Parathyroid adenoma (tissue), 2 donors: Measurements from ENCODE around the gene FKBP7.
"Not testable (repeated sequence)": the region's sequence is repeated elsewhere in the genome, so short reads cannot be mapped to it uniquely, and the experiment has no call there.

Source experiments
- H2AFZ ChIP-seq: fragments of 300-600 bp; sonication (generic); one replicate; pipeline ENCODE4 v1.7.0; 2017; ENCODE audit warnings: antibody characterized with exemption, mild to moderate bottlenecking
- H3K27ac ChIP-seq: fragments of 300-600 bp; sonication (generic); one replicate; pipeline ENCODE4 v1.7.0; 2017
- H3K27me3 ChIP-seq: fragments of 300-600 bp; sonication (generic); one replicate; pipeline ENCODE4 v1.7.0; 2017; ENCODE audit warnings: low read length; ENCODE audit not compliant: control insufficient read depth, insufficient read depth
- H3K36me3 ChIP-seq: fragments of 300-600 bp; sonication (generic); one replicate; pipeline ENCODE4 v1.7.0; 2017; ENCODE audit warnings: low read length; ENCODE audit not compliant: control insufficient read depth, insufficient read depth
- H3K4me1 ChIP-seq: fragments of 300-600 bp; sonication (generic); one replicate; pipeline ENCODE4 v1.7.0; 2017; ENCODE audit warnings: control low read depth
- H3K4me2 ChIP-seq: fragments of 300-600 bp; sonication (generic); one replicate; pipeline ENCODE4 v1.7.0; 2017; ENCODE audit warnings: low read length
- H3K4me3 ChIP-seq: fragments of 300-600 bp; sonication (generic); one replicate; pipeline ENCODE4 v1.7.0; 2017; ENCODE audit warnings: low read depth, low read length
- H3K79me2 ChIP-seq: fragments of 300-600 bp; sonication (generic); one replicate; pipeline ENCODE4 v1.7.0; 2017; ENCODE audit warnings: control low read depth
- H3K9ac ChIP-seq: fragments of 300-600 bp; sonication (generic); one replicate; pipeline ENCODE4 v1.7.0; 2017; ENCODE audit warnings: mild to moderate bottlenecking
- H3K9me3 ChIP-seq: fragments of 300-600 bp; sonication (generic); one replicate; pipeline ENCODE4 v1.7.0; 2017; ENCODE audit warnings: low read length; ENCODE audit not compliant: control insufficient read depth
- CTCF ChIP-seq: fragments of 300-600 bp; sonication (generic); IDR thresholded peaks from one replicate; pipeline ENCODE4 v1.7.0; 2017; ENCODE audit warnings: antibody characterized with exemption, mild to moderate bottlenecking
- donor health status: primary hyperparathyroidism.

Gene FKBP7

GRCh38 chr2:178473931-178474330, 4.5 kb downstream of the FKBP7 start:
- no peak overlapping the region for H3K4me2 ChIP-seq
- H3K79me2 ChIP-seq, result no peaks in the 10 kb centered on the region
- no peaks in the 10 kb centered on the region for H3K27me3 ChIP-seq
- H3K4me1 ChIP-seq, result no peaks in the 10 kb centered on the region
- no peak overlapping the region for H3K27ac ChIP-seq
- no peaks in the 10 kb centered on the region for H3K36me3 ChIP-seq
- no peak overlapping the region for H3K4me3 ChIP-seq
- no peak overlapping the region for H3K9ac ChIP-seq
- TF ChIP-seq CTCF, result no peak
- no peaks in the 10 kb centered on the region for H3K9me3 ChIP-seq
- H2AFZ ChIP-seq, result no peak overlapping the region

- H2AFZ ChIP-seq, result no peak overlapping the region
- no peaks in the 10 kb centered on the region for H3K4me1 ChIP-seq
- no peaks in the 10 kb centered on the region for H3K79me2 ChIP-seq
- H3K9me3 ChIP-seq, result no peaks in the 10 kb centered on the region
- TF ChIP-seq CTCF, result no peak
- no peak overlapping the region for H3K27ac ChIP-seq
- H3K4me3 ChIP-seq, result no peak overlapping the region
- no peak overlapping the region for H3K9ac ChIP-seq
- no peak overlapping the region for H3K4me2 ChIP-seq
- H3K36me3 ChIP-seq, result no peaks in the 10 kb centered on the region
- H3K27me3 ChIP-seq, result no peaks in the 10 kb centered on the region
These were observed 5.0 kb downstream of the FKBP7 start for GRCh38 chr2:178473373-178473772.

GRCh38 chr2:178471313-178471712, 7.1 kb downstream of the FKBP7 start:
- H3K79me2 ChIP-seq, H3K4me2 ChIP-seq, H3K27me3 ChIP-seq, H3K9ac ChIP-seq, H3K4me1 ChIP-seq, H3K4me3 ChIP-seq, H3K36me3 ChIP-seq, H3K27ac ChIP-seq, H3K9me3 ChIP-seq, H2AFZ ChIP-seq: not testable (repeated sequence)

- Histone ChIP-seq H3K79me2 (no peaks in the 10 kb centered on the region), H3K36me3 (no peaks in the 10 kb centered on the region), H3K4me1 (no peaks in the 10 kb centered on the region), H3K9me3 (no peaks in the 10 kb centered on the region), H3K27ac (no peak overlapping the region), H3K27me3 (no peaks in the 10 kb centered on the region), H3K4me2 (no peak overlapping the region), H3K4me3 (no peak overlapping the region), H2AFZ (no peak overlapping the region), H3K9ac (no peak overlapping the region)
- no peak for TF ChIP-seq CTCF
These were observed 9.1 kb downstream of the FKBP7 start for GRCh38 chr2:178469219-178469849.

- H3K4me2 ChIP-seq, result no peak overlapping the region
These were observed 21.0 kb downstream of the FKBP7 start for GRCh38 chr2:178457390-178457886.

More at GRCh38 chr2:178457390-178457886, 21.0 kb downstream of the FKBP7 start:
- no peaks in the 10 kb centered on the region for H3K79me2 ChIP-seq
- no peak overlapping the region for H3K9ac ChIP-seq
- H3K36me3 ChIP-seq, result no peaks in the 10 kb centered on the region
- no peak overlapping the region for H3K27ac ChIP-seq
- H3K27me3 ChIP-seq, result no peaks in the 10 kb centered on the region
- no peak overlapping the region for H2AFZ ChIP-seq
- H3K4me1 ChIP-seq, result peaks cover 4% of the 10 kb centered on the region
- TF ChIP-seq CTCF, result no peak
- no peaks in the 10 kb centered on the region for H3K9me3 ChIP-seq
- no peak overlapping the region for H3K4me3 ChIP-seq
